WI38 (cell line): Measurements from ENCODE around the gene BSPRY.

Experiments
- H3K4me3 ChIP-seq: 2 replicates; pipeline ENCODE4 v1.5.1; 2011; ENCODE audit warnings: low read depth, mild to moderate bottlenecking, control low read depth, low read length
- CTCF ChIP-seq: IDR thresholded peaks from 2 replicates; pipeline ENCODE4 v1.5.1; 2012; ENCODE audit warnings: low read depth, mild to moderate bottlenecking, control low read depth, low read length

Gene BSPRY

GRCh38 chr9:113390192-113390960 lies 41.0 kb downstream of the BSPRY start:
- H3K4me3 ChIP-seq = no peak overlapping the region
- TF ChIP-seq CTCF = no peak

- H3K4me3 ChIP-seq = no peak overlapping the region
- TF ChIP-seq CTCF = no peak
These were observed 42.6 kb downstream of the BSPRY start for GRCh38 chr9:113391917-113392316.

- no peak for TF ChIP-seq CTCF
- H3K4me3 ChIP-seq = no peak overlapping the region
These were observed 43.9 kb downstream of the BSPRY start for GRCh38 chr9:113393281-113393680.

- no peak overlapping the region for H3K4me3 ChIP-seq
- no peak for TF ChIP-seq CTCF
These were observed 45.9 kb downstream of the BSPRY start for GRCh38 chr9:113395000-113395861.

GRCh38 chr9:113397203-113397631 lies 47.9 kb downstream of the BSPRY start:
- H3K4me3 ChIP-seq = no peak overlapping the region
- TF ChIP-seq CTCF = no peak

GRCh38 chr9:113398796-113399195 lies 49.5 kb downstream of the BSPRY start:
- TF ChIP-seq CTCF = no peak
- no peak overlapping the region for H3K4me3 ChIP-seq

- no peak for TF ChIP-seq CTCF
- H3K4me3 ChIP-seq = peak overlapping the region; percentile 78
These were observed 50.4 kb downstream of the BSPRY start for GRCh38 chr9:113399646-113400200.
